Thoracic aorta endothelial cell (primary cell): ENCODE results near the gene MSRB2. TPM values are rescaled to one million over a fixed set of nuclear protein-coding genes. Genes with fewer than 3 reads are reported as not detected.

Experiments used
- small RNA-seq: library from RNA; depleted of rRNA; stranded (forward); fragments of <200 nt; gene quantifications from one replicate; pipeline ENCODE3, GENCODE V24; 2012
- total RNA-seq: library from RNA; depleted of rRNA; stranded (reverse); fragments of >200 nt; gene quantifications from 2 replicates; pipeline ENCODE4 v1.2.3, GENCODE V29; 2012

MSRB2 gene
- total RNA-seq, result 5.5 and 5.9 TPM in 2 replicates

DNA sequence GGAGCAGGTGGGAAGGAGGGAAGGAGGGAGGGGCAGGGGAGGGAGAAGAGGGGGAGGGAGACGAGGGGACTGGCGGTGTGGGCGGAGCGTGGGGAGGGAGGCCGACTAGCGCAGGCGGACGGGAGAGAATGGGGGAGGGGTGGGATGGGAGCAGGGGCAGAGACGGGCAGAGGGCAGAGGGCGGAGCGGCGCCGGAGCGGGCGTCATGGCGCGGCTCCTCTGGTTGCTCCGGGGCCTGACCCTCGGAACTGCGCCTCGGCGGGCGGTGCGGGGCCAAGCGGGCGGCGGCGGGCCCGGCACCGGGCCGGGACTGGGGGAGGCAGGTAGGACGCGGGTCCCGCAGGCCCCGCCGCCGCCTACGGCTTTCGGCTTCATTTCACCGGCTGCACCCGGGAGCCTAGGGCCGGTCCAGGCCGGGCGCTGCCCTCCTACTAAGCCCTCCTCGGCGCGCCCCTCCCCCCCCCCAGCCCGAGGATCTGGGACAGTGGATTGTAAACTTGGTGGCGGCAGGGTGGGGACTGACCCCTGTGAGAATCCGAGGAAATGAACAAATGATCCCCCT is at the start of gene MSRB2:
Gene MSRB2 (plus strand): TSS at position 176 of the 562 bp plus-strand sequence. CDS start 30 bp downstream, at position 206.

Small RNA genes lying within 50 kb of the gene (small RNA-seq; reads per million reads assigned to genes)
- not detected for gene RF00561

Other genes with a start within 250 kb of the MSRB2 start
- not detected in 2 replicates for gene ARMC3, start 167.5 kb upstream of the MSRB2 start, total RNA-seq
- not detected in 2 replicates for gene PTF1A, start 96.7 kb downstream of the MSRB2 start, total RNA-seq
- not detected in 2 replicates for gene C10orf67, start 249.2 kb downstream of the MSRB2 start, total RNA-seq